Stromal cell of bone marrow (primary cell): ENCODE data around the gene FBXO44.
"Not testable (repeated sequence)": the region's sequence is repeated elsewhere in the genome, so short reads cannot be mapped to it uniquely, and the experiment has no call there.

Experiments
- DNase-seq: peaks from one replicate; pipeline ENCODE4 v3.0.0-alpha.2; 2012; ENCODE audit warnings: low read depth

Gene FBXO44

GRCh38 chr1:11654137-11654938 lies at the start of gene FBXO44, which contains the start of gene FBXO2:
Gene FBXO44 (plus strand): TSS chr1:11654877. CDS start chr1:11655836, 959 bp downstream.
Gene FBXO2 (minus strand): TSS chr1:11654429. CDS start chr1:11654340, 89 bp downstream.
- no peak for DNase-seq

- no peak for DNase-seq
These were observed 47.9 kb upstream of the FBXO44 start for GRCh38 chr1:11606775-11607174.

GRCh38 chr1:11608596-11609130 lies 46.0 kb upstream of the FBXO44 start:
- not testable (repeated sequence) for DNase-seq

- DNase-seq: not testable (repeated sequence)
These were observed 45.3 kb upstream of the FBXO44 start for GRCh38 chr1:11609378-11609777.

- DNase-seq: no peak
These were observed 44.0 kb upstream of the FBXO44 start for GRCh38 chr1:11610629-11611180.

GRCh38 chr1:11611638-11612327 lies 42.9 kb upstream of the FBXO44 start:
- DNase-seq: no peak

- no peak for DNase-seq
These were observed 41.3 kb upstream of the FBXO44 start for GRCh38 chr1:11613347-11613746.

- no peak for DNase-seq
These were observed 39.6 kb upstream of the FBXO44 start for GRCh38 chr1:11615090-11615489.

GRCh38 chr1:11616766-11617165 lies 37.9 kb upstream of the FBXO44 start:
- DNase-seq: no peak

- DNase-seq: no peak
These were observed 37.4 kb upstream of the FBXO44 start for GRCh38 chr1:11617314-11617713.

GRCh38 chr1:11617741-11618140 lies 36.9 kb upstream of the FBXO44 start:
- no peak for DNase-seq

- DNase-seq: no peak
These were observed 34.3 kb upstream of the FBXO44 start for GRCh38 chr1:11620405-11620804.

GRCh38 chr1:11620924-11621323 lies 33.8 kb upstream of the FBXO44 start:
- no peak for DNase-seq

- DNase-seq: no peak
These were observed 32.3 kb upstream of the FBXO44 start for GRCh38 chr1:11622398-11622797.

- DNase-seq: no peak
These were observed 31.0 kb upstream of the FBXO44 start for GRCh38 chr1:11623702-11624101.

- DNase-seq: no peak
These were observed 28.1 kb upstream of the FBXO44 start for GRCh38 chr1:11626551-11626950.

- DNase-seq: no peak
These were observed 25.9 kb upstream of the FBXO44 start for GRCh38 chr1:11628767-11629166.

GRCh38 chr1:11629184-11630016 lies 25.3 kb upstream of the FBXO44 start:
- DNase-seq: no peak

GRCh38 chr1:11634365-11635192 lies 20.1 kb upstream of the FBXO44 start:
- no peak for DNase-seq

- DNase-seq: no peak
These were observed 16.6 kb upstream of the FBXO44 start for GRCh38 chr1:11638121-11638520.

GRCh38 chr1:11639372-11639771 lies 15.3 kb upstream of the FBXO44 start:
- no peak for DNase-seq
